ENCODE data around the gene PTPRG. TPM values are rescaled to one million over a fixed set of nuclear protein-coding genes. Genes with fewer than 3 reads are reported as not detected.
"Not testable (repeated sequence)": the region's sequence is repeated elsewhere in the genome, so short reads cannot be mapped to it uniquely, and the experiment has no call there.

Gene PTPRG
- total RNA-seq, 2 experiments from 2014 or later, result 0.03 to 0.05 TPM

DNA sequence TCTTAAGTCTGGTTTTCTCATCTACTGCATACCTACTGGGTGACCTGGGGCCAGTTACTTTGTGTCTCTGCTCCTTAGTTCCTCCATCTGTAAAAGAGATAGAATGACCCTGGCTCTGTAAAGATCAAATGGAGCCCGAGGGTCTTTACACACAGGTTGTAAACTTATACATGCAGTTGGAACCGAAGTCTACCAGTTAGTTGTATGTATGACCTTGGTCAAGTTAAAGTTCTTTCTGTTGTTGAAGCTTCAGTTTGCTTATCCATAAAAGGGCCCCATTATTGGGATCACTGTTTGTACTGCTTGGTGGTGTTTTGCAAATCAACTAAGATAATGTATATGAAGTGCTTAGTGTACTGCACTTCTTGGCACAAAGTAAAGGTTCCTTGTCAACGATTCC lies 186.9 kb downstream of the PTPRG start:
- H3K27ac ChIP-seq (ENCODE audit: low read depth in 1 of 2, low read length in 2 of 2), result no peak overlapping the region
- H3K4me1 ChIP-seq (ENCODE audit: insufficient read depth, low read length), result no peaks in the 10 kb centered on the region
- no peaks in the 10 kb centered on the region for H3K36me3 ChIP-seq (ENCODE audit: insufficient read depth, low read length)
- TF ChIP-seq, protein P1, sequence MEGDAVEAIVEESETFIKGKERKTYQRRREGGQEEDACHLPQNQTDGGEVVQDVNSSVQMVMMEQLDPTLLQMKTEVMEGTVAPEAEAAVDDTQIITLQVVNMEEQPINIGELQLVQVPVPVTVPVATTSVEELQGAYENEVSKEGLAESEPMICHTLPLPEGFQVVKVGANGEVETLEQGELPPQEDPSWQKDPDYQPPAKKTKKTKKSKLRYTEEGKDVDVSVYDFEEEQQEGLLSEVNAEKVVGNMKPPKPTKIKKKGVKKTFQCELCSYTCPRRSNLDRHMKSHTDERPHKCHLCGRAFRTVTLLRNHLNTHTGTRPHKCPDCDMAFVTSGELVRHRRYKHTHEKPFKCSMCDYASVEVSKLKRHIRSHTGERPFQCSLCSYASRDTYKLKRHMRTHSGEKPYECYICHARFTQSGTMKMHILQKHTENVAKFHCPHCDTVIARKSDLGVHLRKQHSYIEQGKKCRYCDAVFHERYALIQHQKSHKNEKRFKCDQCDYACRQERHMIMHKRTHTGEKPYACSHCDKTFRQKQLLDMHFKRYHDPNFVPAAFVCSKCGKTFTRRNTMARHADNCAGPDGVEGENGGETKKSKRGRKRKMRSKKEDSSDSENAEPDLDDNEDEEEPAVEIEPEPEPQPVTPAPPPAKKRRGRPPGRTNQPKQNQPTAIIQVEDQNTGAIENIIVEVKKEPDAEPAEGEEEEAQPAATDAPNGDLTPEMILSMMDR (IDR thresholded peaks at IDR 0.05), result no peak
- Mint-ChIP-seq H3K4me3 (no peak overlapping the region), H3K27me3 (no peaks in the 10 kb centered on the region), H3K36me3 (ENCODE audit: low read depth) (no peaks in the 10 kb centered on the region), H3K27ac (no peak overlapping the region), H3K4me1 (ENCODE audit: low read depth) (no peaks in the 10 kb centered on the region), H3K9me3 (no peaks in the 10 kb centered on the region)
- POLR2A ChIA-PET, result no interaction called here
- DNase-seq (no peak), ATAC-seq (ENCODE audit: poor library complexity) (no peak)
- CTCF ChIA-PET, result no interaction called here
- peaks cover 0 to 4% of the 10 kb centered on the region in 2 experiments for H3K9me3 ChIP-seq (ENCODE audit: control insufficient read depth in 1 of 2, insufficient read depth in 1 of 2, low read length in 2 of 2)
- no peaks in the 10 kb centered on the region for H3K27me3 ChIP-seq (ENCODE audit: control insufficient read depth in 1 of 2, insufficient read depth in 2 of 2, low read length in 2 of 2)
- H3K4me3 ChIP-seq (ENCODE audit: low read length), result no peak overlapping the region
- intact Hi-C loops (cut with DNase I, micrococcal nuclease), result no loop called here

DNA sequence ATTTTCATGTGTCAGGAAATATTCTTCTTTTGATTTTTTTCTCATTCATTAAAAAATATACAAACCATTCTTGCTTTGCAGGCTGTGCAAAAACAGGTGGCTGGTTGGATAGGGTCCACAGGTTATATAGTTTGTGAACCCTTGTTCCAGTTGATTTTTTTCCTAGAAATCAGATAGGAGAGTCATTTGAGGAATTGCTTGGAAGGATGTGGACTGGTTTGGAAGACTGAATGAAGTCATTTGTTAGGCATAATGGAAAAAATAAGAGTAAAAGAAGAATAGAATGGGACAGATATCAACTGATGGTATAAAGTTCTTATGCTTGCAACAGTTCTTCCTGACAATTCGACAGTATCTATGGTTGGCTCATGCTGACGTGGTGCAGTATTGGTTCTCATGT lies 189.4 kb downstream of the PTPRG start:
- H3K36me3 Mint-ChIP-seq (ENCODE audit: low read depth), result no peaks in the 10 kb centered on the region
- intact Hi-C loops (cut with DNase I, micrococcal nuclease), result no loop called here
- H3K27me3 Mint-ChIP-seq, result no peaks in the 10 kb centered on the region
- H3K4me1 Mint-ChIP-seq (ENCODE audit: low read depth), result no peaks in the 10 kb centered on the region
- DNase-seq (no peak), ATAC-seq (ENCODE audit: poor library complexity) (no peak)
- H3K27ac Mint-ChIP-seq, result no peak overlapping the region
- H3K36me3 ChIP-seq (ENCODE audit: insufficient read depth, low read length), result no peaks in the 10 kb centered on the region
- TF ChIP-seq, protein P1 (IDR thresholded peaks at IDR 0.05), result no peak
- no peak overlapping the region for H3K27ac ChIP-seq (ENCODE audit: low read depth in 1 of 2, low read length in 2 of 2)
- peaks cover 0 to 4% of the 10 kb centered on the region in 2 experiments for H3K9me3 ChIP-seq (ENCODE audit: control insufficient read depth in 1 of 2, insufficient read depth in 1 of 2, low read length in 2 of 2)
- no peaks in the 10 kb centered on the region for H3K4me1 ChIP-seq (ENCODE audit: insufficient read depth, low read length)
- CTCF ChIA-PET, result no interaction called here
- POLR2A ChIA-PET, result no interaction called here
- no peak overlapping the region for H3K4me3 ChIP-seq (ENCODE audit: low read length)
- H3K4me3 Mint-ChIP-seq, result no peak overlapping the region
- H3K27me3 ChIP-seq (ENCODE audit: control insufficient read depth in 1 of 2, insufficient read depth in 2 of 2, low read length in 2 of 2), result no peaks in the 10 kb centered on the region
- H3K9me3 Mint-ChIP-seq, result no peaks in the 10 kb centered on the region

DNA sequence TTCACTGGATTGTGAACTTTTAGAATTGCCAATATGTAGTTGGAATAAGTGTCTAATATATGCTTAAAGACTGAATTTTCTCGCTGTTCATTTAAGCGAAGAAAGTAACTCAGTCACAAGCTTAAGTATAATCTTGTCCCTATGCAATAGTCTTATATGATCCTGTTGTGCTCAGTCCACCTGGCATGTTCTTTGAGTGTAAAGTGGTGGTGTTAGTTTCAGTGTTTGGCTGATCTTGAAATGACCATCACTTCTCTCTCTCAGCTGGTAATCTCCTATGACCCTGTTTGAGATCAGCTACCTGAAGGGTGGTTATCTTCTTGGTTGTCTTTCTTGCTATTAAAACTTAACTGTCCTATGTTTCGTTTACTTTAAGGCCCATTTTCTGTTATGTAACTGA lies 197.5 kb downstream of the PTPRG start:
- intact Hi-C loops (cut with DNase I, micrococcal nuclease), result no loop called here
- Mint-ChIP-seq H3K9me3 (no peaks in the 10 kb centered on the region), H3K27me3 (no peaks in the 10 kb centered on the region), H3K4me1 (ENCODE audit: low read depth) (no peaks in the 10 kb centered on the region), H3K27ac (no peak overlapping the region), H3K4me3 (no peak overlapping the region), H3K36me3 (ENCODE audit: low read depth) (no peaks in the 10 kb centered on the region)
- CTCF ChIA-PET, result no interaction called here
- no peak overlapping the region for H3K27ac ChIP-seq (ENCODE audit: low read depth in 1 of 2, low read length in 2 of 2)
- H3K27me3 ChIP-seq (ENCODE audit: control insufficient read depth in 1 of 2, insufficient read depth in 2 of 2, low read length in 2 of 2), result no peaks in the 10 kb centered on the region
- H3K4me1 ChIP-seq (ENCODE audit: insufficient read depth, low read length), result no peaks in the 10 kb centered on the region
- TF ChIP-seq, protein P1 (IDR thresholded peaks at IDR 0.05), result no peak
- H3K36me3 ChIP-seq (ENCODE audit: insufficient read depth, low read length), result no peaks in the 10 kb centered on the region
- H3K9me3 ChIP-seq (ENCODE audit: control insufficient read depth in 1 of 2, insufficient read depth in 1 of 2, low read length in 2 of 2), result peaks cover 0 to 5% of the 10 kb centered on the region in 2 experiments
- no peak for ATAC-seq (ENCODE audit: poor library complexity)
- POLR2A ChIA-PET, result no interaction called here
- no peak overlapping the region for H3K4me3 ChIP-seq (ENCODE audit: low read length)
- DNase-seq, result no peak

DNA sequence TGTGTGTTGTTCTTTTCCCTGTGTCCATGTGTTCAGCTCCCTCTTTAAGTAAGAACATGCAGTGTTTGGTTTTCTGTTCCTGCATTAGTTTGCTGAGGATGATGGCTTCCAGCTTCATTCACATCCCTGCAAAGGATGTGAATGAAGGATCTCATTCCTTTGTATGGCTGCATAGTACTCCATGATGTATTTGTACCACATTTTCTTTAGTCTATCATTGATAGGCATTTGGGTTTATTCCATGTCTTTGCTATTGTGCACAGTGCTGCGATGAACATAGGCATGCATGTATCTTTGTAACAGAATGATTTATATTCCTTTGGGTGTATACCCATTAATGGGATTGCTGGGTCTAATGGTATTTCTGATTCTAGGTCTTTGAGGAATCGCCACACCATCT lies 199.4 kb downstream of the PTPRG start:
- H3K27me3 Mint-ChIP-seq; CTCF ChIA-PET; H3K4me3 ChIP-seq (ENCODE audit: low read length); H3K9me3 Mint-ChIP-seq; H3K36me3 Mint-ChIP-seq (ENCODE audit: low read depth); H3K4me1 ChIP-seq (ENCODE audit: insufficient read depth, low read length); POLR2A ChIA-PET; DNase-seq; H3K27me3 ChIP-seq (ENCODE audit: control insufficient read depth in 1 of 2, insufficient read depth in 2 of 2, low read length in 2 of 2); ATAC-seq (ENCODE audit: poor library complexity); H3K27ac ChIP-seq (ENCODE audit: low read depth in 1 of 2, low read length in 2 of 2); H3K4me3 Mint-ChIP-seq; H3K36me3 ChIP-seq (ENCODE audit: insufficient read depth, low read length); H3K4me1 Mint-ChIP-seq (ENCODE audit: low read depth); H3K27ac Mint-ChIP-seq; H3K9me3 ChIP-seq (ENCODE audit: control insufficient read depth in 1 of 2, insufficient read depth in 1 of 2, low read length in 2 of 2); intact Hi-C loops (cut with DNase I, micrococcal nuclease): not testable (repeated sequence)

All from CD4-positive, alpha-beta T cell (primary cell).